Panc1 (cell line): ENCODE results near the gene NFATC2. TPM values are rescaled to one million over a fixed set of nuclear protein-coding genes. Genes with fewer than 3 reads are reported as not detected.
A peak's percentile ranks its signal among the peaks of the same experiment; 100 is the strongest.

Experiments used
- ATAC-seq: fragments of 200-7000 bp; cut with Tn5 transposase; 2 replicates; pipeline ENCODE4 v1.9.1; 2020; ENCODE audit warnings: mild to moderate bottlenecking, moderate library complexity
- BruUV-seq: library from RNA; stranded (reverse); fragments of 400-500 nt; replicated peaks from 2 replicates; lab custom pipeline; 2021; lab: Mats Ljungman, UMichigan
- CTCF ChIA-PET: fragments of 300-600 bp; sonication (Branson Sonifier 250); formaldehyde crosslinking; loops from one replicate; lab custom pipeline; 2022; ENCODE audit warnings: antibody characterized with exemption; lab: Charles Lee
- POLR2A ChIA-PET: fragments of 300-600 bp; sonication (Branson Sonifier 250); formaldehyde crosslinking; loops from one replicate; lab custom pipeline; 2022; ENCODE audit warnings: antibody characterized with exemption; lab: Charles Lee
- DNase-seq: peaks from one replicate; pipeline ENCODE4 v3.0.0-alpha.2; 2010; ENCODE audit warnings: low read depth, low spot score
- H3K27ac ChIP-seq: 2 replicates; pipeline ENCODE4 v1.5.1; 2011; ENCODE audit warnings: mild to moderate bottlenecking, low read length, inconsistent platforms
- H3K27me3 ChIP-seq: fragments of 200-500 bp; sonication (Bioruptor generic); 2 replicates; pipeline ENCODE4 v1.6.0; 2014; ENCODE audit warnings: low read length, inconsistent platforms; ENCODE audit not compliant: control insufficient read depth, insufficient read depth
- H3K36me3 ChIP-seq: fragments of 200-500 bp; sonication (Bioruptor generic); 2 replicates; pipeline ENCODE4 v1.5.1; 2014; ENCODE audit warnings: inconsistent platforms, mild to moderate bottlenecking, low read length, moderate library complexity; ENCODE audit not compliant: control insufficient read depth, insufficient read depth
- H3K4me1 ChIP-seq: 2 replicates; pipeline ENCODE4 v1.5.1; 2011; ENCODE audit warnings: inconsistent platforms, mild to moderate bottlenecking, low read length, moderate library complexity; ENCODE audit not compliant: control insufficient read depth, insufficient read depth
- H3K4me3 ChIP-seq, 2 experiments: 2 replicates each; pipeline ENCODE4 v1.5.1; 2011 to 2012; ENCODE audit warnings: low read depth in 2 of 2, low read length in 2 of 2, mild to moderate bottlenecking in 2 of 2, inconsistent platforms in 1 of 2, moderate library complexity in 1 of 2
- H3K9me3 ChIP-seq: fragments of 200-500 bp; sonication (Bioruptor generic); 2 replicates; pipeline ENCODE4 v1.5.1; 2014; ENCODE audit warnings: low read depth, mild to moderate bottlenecking, inconsistent platforms, low read length, moderate library complexity; ENCODE audit not compliant: control insufficient read depth, insufficient read depth
- POLR2AphosphoS5 ChIP-seq: IDR thresholded peaks from 2 replicates; pipeline ENCODE4 v1.6.1; 2012; ENCODE audit warnings: mild to moderate bottlenecking, low read depth, low read length, moderate library complexity
- SIN3A ChIP-seq: IDR thresholded peaks from 2 replicates; pipeline ENCODE4 v1.6.1; 2012; ENCODE audit warnings: low read depth, mild to moderate bottlenecking, low read length, moderate library complexity, borderline replicate concordance; ENCODE audit not compliant: insufficient read depth
- TCF7L2 ChIP-seq: IDR thresholded peaks from 2 replicates; pipeline ENCODE4 v1.6.1; 2011; ENCODE audit warnings: mild to moderate bottlenecking, low read depth, low read length, inconsistent platforms
- in situ Hi-C: cut with HindIII; loops from 2 replicates; pipeline ENCODE4 v1.10.0; 2016; ENCODE audit warnings: low sequenced_read_pairs, low pct_unique_long_range_greater_than_20kb
- intact Hi-C: fragments of 100-400 bp; cut with micrococcal nuclease; formaldehyde crosslinking; loops from one replicate; pipeline ENCODE4 v1.10.0; 2022; ENCODE audit not compliant: unreplicated experiment
- total RNA-seq: library from RNA; stranded (reverse); gene quantifications from one replicate; pipeline ENCODE4 v1.2.1, GENCODE V29; 2021; ENCODE audit not compliant: unreplicated experiment
- TF ChIP-seq, protein P1 (sequence below), 2 experiments: IDR thresholded peaks; 2 replicates each; pipeline ENCODE4 v1.6.1; 2011 to 2012; ENCODE audit warnings: low read depth in 2 of 2, control low read depth in 1 of 2, low read length in 1 of 2, mild to moderate bottlenecking in 1 of 2, moderate library complexity in 1 of 2; ENCODE audit not compliant: insufficient read depth in 1 of 2
- TF ChIP-seq, protein P2 (sequence below): fragments of 450-650 bp; IDR thresholded peaks from 2 replicates; pipeline ENCODE4 v1.5.1; 2017; ENCODE audit warnings: mild to moderate bottlenecking

Gene NFATC2
- total RNA-seq, 1 experiment from 2014 or later, result 10.6 TPM

DNA sequence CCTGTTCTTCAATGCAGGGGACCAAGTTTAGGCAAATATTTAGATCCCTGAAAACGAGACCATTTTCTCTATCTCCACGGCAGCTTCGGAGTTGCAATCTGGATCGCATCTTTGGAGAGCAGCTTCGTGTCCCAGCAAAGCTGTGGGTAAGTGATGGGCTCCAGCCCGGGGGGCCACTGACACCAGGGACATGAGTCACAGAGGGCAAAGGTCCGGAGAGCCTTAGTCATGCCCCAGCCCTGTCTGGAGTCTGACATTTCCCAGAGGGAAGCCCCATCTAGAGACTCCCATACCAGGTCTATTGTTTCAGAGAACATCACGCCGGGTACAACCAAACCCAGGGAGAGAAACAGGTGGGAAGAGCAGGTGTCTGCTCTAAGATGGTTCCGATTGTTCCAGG lies 95.9 kb downstream of the NFATC2 start:
- H3K27ac ChIP-seq, result peak overlapping the region; percentile 87
- peaks cover 53% of the 10 kb centered on the region for H3K4me1 ChIP-seq
- no peak overlapping the region for H3K4me3 ChIP-seq
- ATAC-seq (peak; percentile 87), DNase-seq (peak; percentile 41)
- in situ Hi-C loops (no loop called here), intact Hi-C loops (no loop called here)
- BruUV-seq, result no TSS peak
- ChIA-PET CTCF (interaction anchor here (0.8 kb wide), 1 partner anchor 10 kb away, joined by 3 read pairs; no protein-coding TSS in a partner anchor), POLR2A (interaction anchor here (1.5 kb wide), 1 partner anchor 10 kb away, joined by 3 read pairs; no protein-coding TSS in a partner anchor)
- no peaks in the 10 kb centered on the region for H3K9me3 ChIP-seq
- TF ChIP-seq, protein P1, sequence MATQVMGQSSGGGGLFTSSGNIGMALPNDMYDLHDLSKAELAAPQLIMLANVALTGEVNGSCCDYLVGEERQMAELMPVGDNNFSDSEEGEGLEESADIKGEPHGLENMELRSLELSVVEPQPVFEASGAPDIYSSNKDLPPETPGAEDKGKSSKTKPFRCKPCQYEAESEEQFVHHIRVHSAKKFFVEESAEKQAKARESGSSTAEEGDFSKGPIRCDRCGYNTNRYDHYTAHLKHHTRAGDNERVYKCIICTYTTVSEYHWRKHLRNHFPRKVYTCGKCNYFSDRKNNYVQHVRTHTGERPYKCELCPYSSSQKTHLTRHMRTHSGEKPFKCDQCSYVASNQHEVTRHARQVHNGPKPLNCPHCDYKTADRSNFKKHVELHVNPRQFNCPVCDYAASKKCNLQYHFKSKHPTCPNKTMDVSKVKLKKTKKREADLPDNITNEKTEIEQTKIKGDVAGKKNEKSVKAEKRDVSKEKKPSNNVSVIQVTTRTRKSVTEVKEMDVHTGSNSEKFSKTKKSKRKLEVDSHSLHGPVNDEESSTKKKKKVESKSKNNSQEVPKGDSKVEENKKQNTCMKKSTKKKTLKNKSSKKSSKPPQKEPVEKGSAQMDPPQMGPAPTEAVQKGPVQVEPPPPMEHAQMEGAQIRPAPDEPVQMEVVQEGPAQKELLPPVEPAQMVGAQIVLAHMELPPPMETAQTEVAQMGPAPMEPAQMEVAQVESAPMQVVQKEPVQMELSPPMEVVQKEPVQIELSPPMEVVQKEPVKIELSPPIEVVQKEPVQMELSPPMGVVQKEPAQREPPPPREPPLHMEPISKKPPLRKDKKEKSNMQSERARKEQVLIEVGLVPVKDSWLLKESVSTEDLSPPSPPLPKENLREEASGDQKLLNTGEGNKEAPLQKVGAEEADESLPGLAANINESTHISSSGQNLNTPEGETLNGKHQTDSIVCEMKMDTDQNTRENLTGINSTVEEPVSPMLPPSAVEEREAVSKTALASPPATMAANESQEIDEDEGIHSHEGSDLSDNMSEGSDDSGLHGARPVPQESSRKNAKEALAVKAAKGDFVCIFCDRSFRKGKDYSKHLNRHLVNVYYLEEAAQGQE (IDR thresholded peaks at IDR 0.05; ENCODE audit: insufficient read depth in 1 of 2, low read depth in 2 of 2, low read length in 1 of 2), result no peak
- TF ChIP-seq POLR2AphosphoS5 (no peak), TCF7L2 (no peak), SIN3A (no peak)
- TF ChIP-seq, protein P2, sequence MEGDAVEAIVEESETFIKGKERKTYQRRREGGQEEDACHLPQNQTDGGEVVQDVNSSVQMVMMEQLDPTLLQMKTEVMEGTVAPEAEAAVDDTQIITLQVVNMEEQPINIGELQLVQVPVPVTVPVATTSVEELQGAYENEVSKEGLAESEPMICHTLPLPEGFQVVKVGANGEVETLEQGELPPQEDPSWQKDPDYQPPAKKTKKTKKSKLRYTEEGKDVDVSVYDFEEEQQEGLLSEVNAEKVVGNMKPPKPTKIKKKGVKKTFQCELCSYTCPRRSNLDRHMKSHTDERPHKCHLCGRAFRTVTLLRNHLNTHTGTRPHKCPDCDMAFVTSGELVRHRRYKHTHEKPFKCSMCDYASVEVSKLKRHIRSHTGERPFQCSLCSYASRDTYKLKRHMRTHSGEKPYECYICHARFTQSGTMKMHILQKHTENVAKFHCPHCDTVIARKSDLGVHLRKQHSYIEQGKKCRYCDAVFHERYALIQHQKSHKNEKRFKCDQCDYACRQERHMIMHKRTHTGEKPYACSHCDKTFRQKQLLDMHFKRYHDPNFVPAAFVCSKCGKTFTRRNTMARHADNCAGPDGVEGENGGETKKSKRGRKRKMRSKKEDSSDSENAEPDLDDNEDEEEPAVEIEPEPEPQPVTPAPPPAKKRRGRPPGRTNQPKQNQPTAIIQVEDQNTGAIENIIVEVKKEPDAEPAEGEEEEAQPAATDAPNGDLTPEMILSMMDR, result no peak
- H3K36me3 ChIP-seq, result no peaks in the 10 kb centered on the region
- H3K27me3 ChIP-seq, result no peaks in the 10 kb centered on the region

DNA sequence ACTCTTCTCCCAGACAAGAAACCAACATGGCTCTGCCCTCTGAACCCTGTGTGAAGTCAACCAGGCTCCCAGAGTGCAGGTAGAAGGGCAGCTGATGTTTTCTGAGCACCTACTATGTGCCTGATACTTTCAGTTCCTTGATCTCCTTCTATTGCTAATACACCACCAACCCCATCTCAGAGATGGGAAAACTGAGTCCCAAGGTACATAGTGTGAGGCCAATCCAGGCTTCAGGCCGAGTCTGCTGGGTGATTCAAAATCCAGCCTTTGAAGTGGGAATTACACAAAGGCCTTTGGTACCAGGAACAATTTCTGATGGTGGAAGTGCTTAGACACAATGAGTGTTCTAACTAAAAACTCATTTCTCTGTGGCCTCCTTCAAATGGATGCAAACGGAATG lies 96.3 kb downstream of the NFATC2 start:
- peak overlapping the region; percentile 87 for H3K27ac ChIP-seq
- H3K4me1 ChIP-seq, result peaks cover 49% of the 10 kb centered on the region
- POLR2A ChIA-PET, result interaction anchor here (1.5 kb wide), 1 partner anchor 10 kb away, joined by 3 read pairs; no protein-coding TSS in a partner anchor
- no peak for ATAC-seq
- CTCF ChIA-PET, result interaction anchor here (0.5 kb wide), 1 partner anchor 45 kb away, joined by 3 read pairs; no protein-coding TSS in a partner anchor
- H3K4me3 ChIP-seq, result no peak overlapping the region
- DNase-seq, result no peak
- H3K9me3 ChIP-seq, result no peaks in the 10 kb centered on the region
- intact Hi-C loops (no loop called here), in situ Hi-C loops (no loop called here)
- BruUV-seq, result no TSS peak
- TF ChIP-seq TCF7L2 (no peak), SIN3A (no peak), POLR2AphosphoS5 (no peak)
- TF ChIP-seq, protein P2, result no peak
- TF ChIP-seq, protein P1 (IDR thresholded peaks at IDR 0.05; ENCODE audit: insufficient read depth in 1 of 2, low read depth in 2 of 2, low read length in 1 of 2), result no peak
- H3K36me3 ChIP-seq, result no peaks in the 10 kb centered on the region
- no peaks in the 10 kb centered on the region for H3K27me3 ChIP-seq
